HepG2 (cell line): ENCODE measurements around the gene PRKAB1. TPM values are rescaled to one million over a fixed set of nuclear protein-coding genes. Genes with fewer than 3 reads are reported as not detected.

ENCODE experiments used
- ATAC-seq: fragments of 200-7000 bp; cut with Tn5 transposase; 3 replicates; pipeline ENCODE4 v1.9.1; 2020; ENCODE audit warnings: mild to moderate bottlenecking, moderate library complexity
- BruUV-seq: library from RNA; stranded (reverse); fragments of 400-500 nt; replicated peaks from 2 replicates; lab custom pipeline; 2021; lab: Mats Ljungman, UMichigan
- CTCF ChIA-PET: fragments of 300-600 bp; formaldehyde crosslinking; extraction: SDS; loops from one replicate; lab custom pipeline; 2021; ENCODE audit warnings: low total read pairs, inconsistent platforms, low intra/inter-chr PET ratio; lab: Yijun Ruan, JAX
- POLR2A ChIA-PET: fragments of 350-600 bp; sonication (Branson Sonifier 250); formaldehyde crosslinking; loops from one replicate; lab custom pipeline; 2020; ENCODE audit warnings: antibody characterized with exemption, inconsistent platforms; lab: Yijun Ruan, JAX
- DNase-seq: peaks from one replicate; pipeline ENCODE4 v3.0.0-alpha.2; 2015; ENCODE audit warnings: low spot score
- FAIRE-seq: peaks from 3 replicates; lab custom pipeline; 2011; peaks lifted over from hg19 to GRCh38; lab: Jason Lieb, UNC
- H2AFZ ChIP-seq: one replicate; pipeline ENCODE4 v1.6.1; 2011; ENCODE audit warnings: low read length, inconsistent platforms
- H3K27ac ChIP-seq: fragments of 300-600 bp; 3 replicates; pipeline ENCODE4 v1.8.0; 2011; ENCODE audit warnings: mixed run types, mild to moderate bottlenecking, mixed read lengths, low read length, inconsistent platforms; ENCODE audit not compliant: insufficient read depth; ENCODE audit errors: extremely low read length
- H3K27me3 ChIP-seq, 2 experiments: fragments of 200-600 bp in 1 of 2; 2 replicates in 1 of 2; 3 replicates in 1 of 2; pipeline versions ENCODE4 v1.6.0 to v1.8.0; 2011; ENCODE audit warnings: low read length in 2 of 2, mild to moderate bottlenecking in 2 of 2, moderate library complexity in 2 of 2, inconsistent platforms in 1 of 2; ENCODE audit not compliant: insufficient read depth in 2 of 2, control insufficient read depth in 1 of 2
- H3K36me3 ChIP-seq, 2 experiments: fragments of 200-600 bp in 1 of 2; replicated peaks in 1 of 2; 2 replicates in 1 of 2; 3 replicates in 1 of 2; pipeline versions ENCODE4 v1.5.1 to v1.8.0; 2011; ENCODE audit warnings: low read length in 2 of 2, inconsistent platforms in 1 of 2; ENCODE audit not compliant: insufficient read depth in 2 of 2, control insufficient read depth in 1 of 2
- H3K4me1 ChIP-seq: 2 replicates; pipeline ENCODE4 v1.5.1; 2012; ENCODE audit warnings: low read length, inconsistent platforms; ENCODE audit not compliant: insufficient read depth
- H3K4me2 ChIP-seq: 2 replicates; pipeline ENCODE4 v1.6.0; 2011; ENCODE audit warnings: low read depth, low read length, inconsistent platforms
- H3K4me3 ChIP-seq, 3 experiments: fragments of 200-600 bp in 1 of 3; sonication (generic), shearing (Covaris generic) in 1 of 3; replicated peaks in 1 of 3; 2 replicates each; pipeline ENCODE4 v1.5.1; 2011 to 2016; ENCODE audit warnings: low read length in 3 of 3, inconsistent platforms in 2 of 3, low read depth in 2 of 3, mild to moderate bottlenecking in 2 of 3, control low read depth in 1 of 3, mixed read lengths in 1 of 3; ENCODE audit not compliant: insufficient read depth in 1 of 3
- H3K79me2 ChIP-seq: one replicate; pipeline ENCODE4 v1.6.1; 2011; ENCODE audit warnings: low read length, inconsistent platforms; ENCODE audit not compliant: insufficient read depth
- H3K9ac ChIP-seq: 2 replicates; pipeline ENCODE4 v1.6.0; 2011; ENCODE audit warnings: mild to moderate bottlenecking, low read depth, low read length, inconsistent platforms; ENCODE audit not compliant: insufficient read depth
- H3K9me3 ChIP-seq: 2 replicates; pipeline ENCODE4 v1.5.1; 2012; ENCODE audit warnings: mild to moderate bottlenecking, low read length
- H4K20me1 ChIP-seq: 2 replicates; pipeline ENCODE4 v1.6.0; 2011; ENCODE audit warnings: inconsistent platforms, mild to moderate bottlenecking, low read length, moderate library complexity; ENCODE audit not compliant: insufficient read depth
- BRD4 ChIP-seq: sonication (generic); formaldehyde crosslinking; IDR thresholded peaks from 2 replicates; pipeline ENCODE4 v1.4.0; 2020; ENCODE audit warnings: missing genetic modification reagents
- DPF2 ChIP-seq: sonication (generic); formaldehyde crosslinking; IDR thresholded peaks from 2 replicates; pipeline ENCODE4 v1.4.0; 2020; ENCODE audit warnings: mild to moderate bottlenecking, low read depth, missing genetic modification reagents, borderline replicate concordance
- MTF2 ChIP-seq: sonication (generic); formaldehyde crosslinking; IDR thresholded peaks from 2 replicates; pipeline ENCODE4 v1.5.0; 2020; ENCODE audit warnings: missing genetic modification reagents, borderline replicate concordance
- SIX1 ChIP-seq: sonication (generic); formaldehyde crosslinking; IDR thresholded peaks from 2 replicates; pipeline ENCODE4 v1.4.0; 2020; ENCODE audit warnings: missing genetic modification reagents, borderline replicate concordance
- ZNF7 ChIP-seq: IDR thresholded peaks from 2 replicates; pipeline ENCODE4 v1.6.1; 2016; ENCODE audit warnings: missing biosample characterization, missing genetic modification reagents
- ZNF878 ChIP-seq: sonication (generic); formaldehyde crosslinking; IDR thresholded peaks from 2 replicates; pipeline ENCODE4 v1.8.1; 2023; ENCODE audit warnings: mild to moderate bottlenecking, missing genetic modification reagents, moderate library complexity
- ZSCAN25 ChIP-seq: sonication (generic); formaldehyde crosslinking; IDR thresholded peaks from 2 replicates; pipeline ENCODE4 v1.8.0; 2022; ENCODE audit warnings: mild to moderate bottlenecking, missing genetic modification reagents
- WGBS: methylation state at CpG from one replicate; pipeline ENCODE4 v1.1.6; 2017; ENCODE audit warnings: low lambda C conversion rate; 5-methylcytosine and 5-hydroxymethylcytosine counted together
- in situ Hi-C: cut with HindIII; loops from 2 replicates; pipeline ENCODE4 v1.10.0; 2017; ENCODE audit warnings: low pct_unique_long_range_greater_than_20kb; ENCODE audit not compliant: extremely low pct_ligation_motif_present
- intact Hi-C: fragments of 100-400 bp; cut with micrococcal nuclease; formaldehyde crosslinking; loops from one replicate; pipeline ENCODE4 v1.10.0; 2022; ENCODE audit not compliant: unreplicated experiment
- polyA plus RNA-seq, 8 experiments: library from polyadenylated mRNA; depleted of rRNA in 3 of 8; stranded (reverse) in 7 of 8; unstranded in 1 of 8; fragments of >200 nt; fragmentation: Illumina TruSeq in 4 of 8; extraction: Trizol in 4 of 8; gene quantifications; 2 replicates each; pipeline versions ENCODE4 v1.2.1 to v1.2.3, GENCODE V29; 2011 to 2016; ENCODE audit warnings: low read depth in 4 of 8, missing spikeins in 1 of 8, mixed read lengths in 1 of 8; ENCODE audit not compliant: insufficient read depth in 1 of 8
- total RNA-seq, 5 experiments: library from RNA; depleted of rRNA; stranded (reverse); fragments of >200 nt; fragmentation: Illumina TruSeq; extraction: Trizol; gene quantifications; 2 replicates each; pipeline ENCODE4 v1.2.3, GENCODE V29; 2016; ENCODE audit warnings: low read depth in 1 of 5
- TF ChIP-seq, protein P1 (sequence below): sonication (generic); formaldehyde crosslinking; IDR thresholded peaks from 2 replicates; pipeline ENCODE4 v1.8.0; 2022; ENCODE audit warnings: missing genetic modification reagents, mild to moderate bottlenecking, inconsistent platforms, borderline replicate concordance
- TF ChIP-seq, protein P2 (sequence below): conservative IDR thresholded peaks from 2 replicates; pipeline ENCODE4 v1.6.1; 2018; ENCODE audit warnings: missing genetic modification reagents

The PRKAB1 gene
- total and polyA plus RNA-seq, 2 of the 13 experiments (the other 11 are each of a cell fraction or from before 2014, with no cell fraction given): 28.4 to 35.5 TPM

DNA sequence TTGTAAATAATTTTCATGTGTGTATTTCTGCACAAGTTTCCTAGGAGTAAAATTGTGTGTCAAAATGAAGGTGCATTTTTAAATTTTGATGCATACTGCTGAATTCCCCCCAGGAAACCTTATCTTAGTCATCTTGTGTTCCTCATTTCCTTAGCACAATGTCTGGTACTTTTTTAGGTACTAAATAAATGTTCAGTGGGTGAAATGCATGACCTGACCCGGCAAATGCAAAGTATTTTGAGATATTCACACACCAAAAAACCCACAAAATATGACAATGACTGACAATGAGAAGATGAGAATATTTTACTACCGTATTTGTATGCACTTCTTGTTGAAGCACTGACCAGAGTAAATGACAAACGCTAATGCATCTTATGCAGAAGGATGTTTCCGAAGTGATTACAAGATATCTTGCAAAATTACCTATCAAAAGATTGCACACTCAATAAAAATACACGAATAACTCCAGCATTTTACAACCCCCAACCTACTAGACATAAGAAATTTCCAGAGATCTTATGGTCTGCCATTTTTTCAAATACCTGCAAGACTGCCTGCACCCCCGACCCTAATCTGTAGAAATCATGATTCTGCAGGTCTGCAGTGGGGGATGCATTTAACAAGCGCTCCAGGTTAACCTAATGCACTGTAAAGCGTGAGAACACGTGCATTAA, 895 bp upstream of the PRKAB1 start:
- no TSS peak for BruUV-seq
- ATAC-seq (peak; percentile 6), FAIRE-seq (no peak), DNase-seq (no peak)
- Histone ChIP-seq H4K20me1 (peaks cover 10% of the 10 kb centered on the region), H3K4me3 (peak overlapping the region; percentile 38 to 56 (median 44); a peak in 5 of 6 replicates), H3K4me2 (peak overlapping the region; percentile 80), H3K79me2 (peaks cover 13% of the 10 kb centered on the region), H2AFZ (peak overlapping the region; percentile 81), H3K36me3 (peaks cover 0 to 14% of the 10 kb centered on the region in 2 experiments; a peak in 3 of 5 replicates), H3K4me1 (peaks cover 43% of the 10 kb centered on the region), H3K27me3 (no peaks in the 10 kb centered on the region; a peak in 1 of 5 replicates), H3K9me3 (no peaks in the 10 kb centered on the region), H3K27ac (no peak overlapping the region), H3K9ac (peak overlapping the region; percentile 32)
- TF ChIP-seq DPF2 (CRISPR knock-in tag): no peak
- TF ChIP-seq BRD4 (CRISPR knock-in tag): no peak
- TF ChIP-seq ZNF7 (CRISPR knock-in tag): no peak
- TF ChIP-seq ZNF878 (CRISPR knock-in tag): 0 out of 2 replicates have a peak, but pooled peaks have one; percentile 30
- no peak for TF ChIP-seq SIX1 (CRISPR knock-in tag)
- peak; percentile 20; the same call in 1 of the 2 replicates for TF ChIP-seq MTF2 (CRISPR knock-in tag)
- no peak for TF ChIP-seq ZSCAN25 (CRISPR knock-in tag)
- TF ChIP-seq, protein P1, sequence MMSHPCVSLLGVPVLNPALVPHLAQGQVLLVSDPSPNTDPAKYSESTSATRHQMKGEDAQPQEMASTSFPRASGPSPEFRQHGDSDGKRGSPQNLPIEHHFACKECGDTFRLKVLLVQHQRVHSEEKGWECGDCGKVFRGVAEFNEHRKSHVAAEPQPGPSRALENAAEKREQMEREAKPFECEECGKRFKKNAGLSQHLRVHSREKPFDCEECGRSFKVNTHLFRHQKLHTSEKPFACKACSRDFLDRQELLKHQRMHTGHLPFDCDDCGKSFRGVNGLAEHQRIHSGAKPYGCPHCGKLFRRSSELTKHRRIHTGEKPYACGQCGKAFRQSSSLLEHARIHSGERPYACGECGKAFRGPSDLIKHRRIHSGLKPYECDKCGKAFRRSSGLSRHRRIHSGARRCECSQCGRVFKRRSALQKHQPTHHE (CRISPR knock-in tag): 0 out of 2 replicates have a peak, but pooled peaks have one; percentile 2
- TF ChIP-seq, protein P2, sequence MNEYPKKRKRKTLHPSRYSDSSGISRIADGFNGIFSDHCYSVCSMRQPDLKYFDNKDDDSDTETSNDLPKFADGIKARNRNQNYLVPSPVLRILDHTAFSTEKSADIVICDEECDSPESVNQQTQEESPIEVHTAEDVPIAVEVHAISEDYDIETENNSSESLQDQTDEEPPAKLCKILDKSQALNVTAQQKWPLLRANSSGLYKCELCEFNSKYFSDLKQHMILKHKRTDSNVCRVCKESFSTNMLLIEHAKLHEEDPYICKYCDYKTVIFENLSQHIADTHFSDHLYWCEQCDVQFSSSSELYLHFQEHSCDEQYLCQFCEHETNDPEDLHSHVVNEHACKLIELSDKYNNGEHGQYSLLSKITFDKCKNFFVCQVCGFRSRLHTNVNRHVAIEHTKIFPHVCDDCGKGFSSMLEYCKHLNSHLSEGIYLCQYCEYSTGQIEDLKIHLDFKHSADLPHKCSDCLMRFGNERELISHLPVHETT (CRISPR knock-in tag): no peak
- ChIA-PET CTCF (no interaction called here), POLR2A (interaction anchor here (1.0 to 4.0 kb wide), 2 partner anchors 16 to 49 kb away, joined by 4 to 40 read pairs; no protein-coding TSS in a partner anchor)
- intact Hi-C loops (no loop called here), in situ Hi-C loops (no loop called here)
- WGBS: 16% methylated on average over 9 of the region's 9 CpGs
